Osteocyte (in vitro differentiated cells): Measurements from ENCODE around the gene DCTN5. TPM values are rescaled to one million over a fixed set of nuclear protein-coding genes. Genes with fewer than 3 reads are reported as not detected.

Experiments
- DNase-seq: peaks from one replicate; pipeline ENCODE4 v3.0.0; 2021; ENCODE audit warnings: mixed read lengths; ENCODE audit not compliant: unreplicated experiment; ENCODE audit errors: extremely low spot score
- H3K27ac Mint-ChIP-seq: one replicate; pipeline ENCODE4 v1.8.0; 2021; ENCODE audit warnings: mild to moderate bottlenecking, mixed read lengths; ENCODE audit not compliant: unreplicated experiment
- H3K27me3 Mint-ChIP-seq: one replicate; pipeline ENCODE4 v1.8.0; 2021; ENCODE audit warnings: mixed read lengths; ENCODE audit not compliant: unreplicated experiment
- H3K36me3 Mint-ChIP-seq: one replicate; pipeline ENCODE4 v1.8.0; 2021; ENCODE audit warnings: mixed read lengths; ENCODE audit not compliant: unreplicated experiment
- H3K4me1 Mint-ChIP-seq: one replicate; pipeline ENCODE4 v1.8.0; 2021; ENCODE audit warnings: mixed read lengths; ENCODE audit not compliant: unreplicated experiment
- H3K4me3 Mint-ChIP-seq: one replicate; pipeline ENCODE4 v1.8.0; 2021; ENCODE audit warnings: mild to moderate bottlenecking, moderate library complexity, mixed read lengths; ENCODE audit not compliant: unreplicated experiment
- H3K9me3 Mint-ChIP-seq: one replicate; pipeline ENCODE4 v1.8.0; 2021; ENCODE audit warnings: mixed read lengths; ENCODE audit not compliant: unreplicated experiment
- total RNA-seq: library from RNA; stranded (reverse); gene quantifications from 2 replicates; pipeline ENCODE4 v1.2.1, GENCODE V29; 2021
- TF ChIP-seq, protein P1 (sequence below): fragments of 200-600 bp; sonication (generic); IDR thresholded peaks from 2 replicates; pipeline ENCODE4 v1.5.0; 2021; ENCODE audit warnings: antibody characterized with exemption, mild to moderate bottlenecking, moderate library complexity

Gene DCTN5
- total RNA-seq, 1 donor from 2014 or later = 65.3 TPM

DNA sequence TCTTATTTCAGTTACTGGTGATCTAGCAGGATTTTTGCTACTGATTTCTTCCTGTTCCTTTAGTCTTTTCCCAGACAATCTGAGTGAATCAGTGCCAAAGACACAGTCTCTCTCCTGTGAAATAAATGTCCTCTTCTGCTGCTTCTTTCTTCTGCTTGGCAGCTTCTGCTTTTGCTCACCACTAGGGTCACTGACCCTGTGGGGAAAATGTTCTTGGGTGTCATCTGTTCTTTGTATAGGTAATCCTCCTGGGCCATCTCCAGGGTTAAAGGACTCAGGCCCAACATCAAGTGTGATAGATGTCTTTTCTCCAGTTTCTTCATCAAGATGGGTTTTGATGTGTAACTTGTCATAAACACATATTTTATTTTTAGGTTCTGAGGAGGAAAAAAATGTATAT lies 5.3 kb upstream of the DCTN5 start:
- no peaks in the 10 kb centered on the region for H3K9me3 Mint-ChIP-seq
- H3K36me3 Mint-ChIP-seq = peaks cover 23% of the 10 kb centered on the region
- TF ChIP-seq, protein P1, sequence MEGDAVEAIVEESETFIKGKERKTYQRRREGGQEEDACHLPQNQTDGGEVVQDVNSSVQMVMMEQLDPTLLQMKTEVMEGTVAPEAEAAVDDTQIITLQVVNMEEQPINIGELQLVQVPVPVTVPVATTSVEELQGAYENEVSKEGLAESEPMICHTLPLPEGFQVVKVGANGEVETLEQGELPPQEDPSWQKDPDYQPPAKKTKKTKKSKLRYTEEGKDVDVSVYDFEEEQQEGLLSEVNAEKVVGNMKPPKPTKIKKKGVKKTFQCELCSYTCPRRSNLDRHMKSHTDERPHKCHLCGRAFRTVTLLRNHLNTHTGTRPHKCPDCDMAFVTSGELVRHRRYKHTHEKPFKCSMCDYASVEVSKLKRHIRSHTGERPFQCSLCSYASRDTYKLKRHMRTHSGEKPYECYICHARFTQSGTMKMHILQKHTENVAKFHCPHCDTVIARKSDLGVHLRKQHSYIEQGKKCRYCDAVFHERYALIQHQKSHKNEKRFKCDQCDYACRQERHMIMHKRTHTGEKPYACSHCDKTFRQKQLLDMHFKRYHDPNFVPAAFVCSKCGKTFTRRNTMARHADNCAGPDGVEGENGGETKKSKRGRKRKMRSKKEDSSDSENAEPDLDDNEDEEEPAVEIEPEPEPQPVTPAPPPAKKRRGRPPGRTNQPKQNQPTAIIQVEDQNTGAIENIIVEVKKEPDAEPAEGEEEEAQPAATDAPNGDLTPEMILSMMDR = no peak
- H3K4me3 Mint-ChIP-seq = no peak overlapping the region
- H3K27ac Mint-ChIP-seq = no peak overlapping the region
- H3K27me3 Mint-ChIP-seq = no peaks in the 10 kb centered on the region
- no peak for DNase-seq
- H3K4me1 Mint-ChIP-seq = peaks cover 12% of the 10 kb centered on the region

DNA sequence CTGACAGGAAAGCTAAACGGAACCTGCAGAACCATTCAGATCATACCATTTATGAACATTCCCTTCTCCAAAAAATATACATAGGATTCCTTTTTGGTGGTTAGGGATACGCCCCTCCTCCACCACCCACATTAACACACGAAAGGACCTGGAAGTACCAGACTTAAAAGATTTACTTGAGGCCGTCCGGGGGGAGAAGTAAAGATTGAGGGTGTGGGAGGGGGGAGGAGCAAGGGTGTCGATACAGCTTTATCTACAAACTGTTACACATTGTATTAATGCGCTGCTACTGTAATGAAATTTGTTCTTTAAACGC lies 693 bp upstream of the DCTN5 start:
- Mint-ChIP-seq H3K9me3 (no peaks in the 10 kb centered on the region), H3K36me3 (peaks cover 14% of the 10 kb centered on the region), H3K4me1 (peaks cover 26% of the 10 kb centered on the region), H3K27me3 (no peaks in the 10 kb centered on the region), H3K27ac (peak overlapping the region; percentile 97), H3K4me3 (peak overlapping the region; percentile 99)
- TF ChIP-seq, protein P1 = no peak
- no peak for DNase-seq

DNA sequence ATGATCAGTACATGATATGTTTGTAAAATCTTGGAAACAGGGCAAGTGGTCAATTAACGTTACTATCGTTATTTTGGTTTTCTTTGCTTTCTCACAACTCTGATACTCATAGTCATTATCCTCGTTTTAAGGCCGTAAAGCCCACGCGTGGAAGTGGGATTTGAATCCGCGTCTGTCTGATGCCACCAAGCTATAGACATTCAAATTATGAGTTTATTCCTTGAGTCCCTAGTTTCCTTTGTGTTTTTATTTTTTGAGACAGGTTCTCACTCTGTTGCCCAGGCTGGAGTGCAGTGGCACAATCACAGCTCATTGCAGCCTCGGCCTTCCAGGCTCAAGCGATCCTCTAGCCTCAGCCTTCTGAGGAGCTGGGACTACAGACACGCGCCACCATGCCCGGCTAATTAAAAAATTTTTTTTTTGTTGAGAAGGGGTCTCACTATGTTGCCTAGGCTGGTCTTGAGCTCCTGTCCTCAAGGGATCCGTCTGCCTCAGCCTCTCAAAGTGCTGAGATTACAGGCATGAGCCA lies 1.0 kb downstream of the DCTN5 start:
- TF ChIP-seq, protein P1 = no peak
- no peak for DNase-seq
- H3K9me3 Mint-ChIP-seq = peaks cover 3% of the 10 kb centered on the region
- H3K27ac Mint-ChIP-seq = peak overlapping the region; percentile 97
- H3K27me3 Mint-ChIP-seq = no peaks in the 10 kb centered on the region
- H3K4me1 Mint-ChIP-seq = peaks cover 26% of the 10 kb centered on the region
- peak overlapping the region; percentile 99 for H3K4me3 Mint-ChIP-seq
- H3K36me3 Mint-ChIP-seq = peaks cover 19% of the 10 kb centered on the region

DNA sequence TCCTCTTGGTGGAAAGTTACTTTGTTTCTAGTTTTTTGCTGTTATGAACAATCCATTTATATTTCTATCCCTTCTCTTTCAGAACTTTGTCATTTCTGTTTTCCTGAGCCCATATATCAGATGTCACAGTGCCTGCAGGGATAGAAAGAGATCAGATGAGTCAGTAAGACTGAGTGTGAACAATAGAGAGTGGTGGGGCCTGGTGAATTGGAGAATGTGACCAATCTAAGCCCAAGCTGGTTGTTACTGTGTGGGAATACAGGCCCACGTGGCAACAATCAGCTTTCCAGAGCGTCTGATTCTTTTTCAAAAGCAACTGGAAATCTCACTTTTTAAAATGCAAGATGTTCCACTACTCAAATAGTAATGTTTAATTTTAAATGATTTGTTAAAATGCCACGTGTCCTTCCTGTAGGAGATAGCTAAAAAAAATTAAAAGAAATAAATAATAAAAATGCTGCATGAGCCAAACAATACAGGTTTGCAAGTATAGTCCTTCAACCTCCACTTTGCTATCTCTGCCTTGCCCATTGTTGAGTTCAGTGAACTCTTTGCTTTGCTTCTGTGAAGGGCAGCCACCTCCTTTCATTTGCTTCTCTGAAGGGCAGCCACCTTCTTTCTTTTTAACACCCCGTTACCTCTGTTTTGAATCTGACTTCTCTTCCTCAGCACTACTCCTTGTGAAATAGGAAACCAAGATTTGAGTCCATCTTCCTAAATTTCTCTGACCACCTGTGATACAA lies 9.6 kb downstream of the DCTN5 start:
- peaks cover 3% of the 10 kb centered on the region for H3K4me1 Mint-ChIP-seq
- peaks cover 3% of the 10 kb centered on the region for H3K9me3 Mint-ChIP-seq
- no peak for DNase-seq
- no peak overlapping the region for H3K4me3 Mint-ChIP-seq
- no peaks in the 10 kb centered on the region for H3K27me3 Mint-ChIP-seq
- H3K36me3 Mint-ChIP-seq = peaks cover 50% of the 10 kb centered on the region
- TF ChIP-seq, protein P1 = no peak
- H3K27ac Mint-ChIP-seq = no peak overlapping the region

DNA sequence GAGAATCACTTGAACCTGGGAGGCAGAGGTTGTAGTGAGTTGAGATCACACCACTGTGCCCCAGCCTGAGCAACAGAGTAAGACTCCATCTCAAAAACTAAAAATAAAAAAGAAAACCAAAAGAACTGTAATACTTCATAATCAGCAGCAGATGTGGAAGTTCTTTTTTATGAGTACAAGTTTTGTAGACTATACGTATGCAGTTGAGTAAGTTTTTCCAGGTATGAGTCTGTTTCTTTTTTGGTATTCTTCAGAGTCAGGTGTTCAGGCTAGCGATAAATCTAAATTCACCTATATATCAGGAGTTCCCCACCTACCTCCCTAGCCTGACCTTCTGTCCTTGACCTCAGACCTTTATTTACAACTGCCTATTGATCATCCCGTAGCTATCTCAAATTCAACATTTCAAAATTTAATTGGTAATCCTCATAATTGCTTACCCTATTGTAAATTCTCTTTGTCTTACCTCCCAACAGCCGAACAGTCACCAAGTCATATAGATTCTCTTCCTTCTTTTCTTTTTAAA lies 10.7 kb downstream of the DCTN5 start:
- no peak overlapping the region for H3K4me3 Mint-ChIP-seq
- H3K27me3 Mint-ChIP-seq = no peaks in the 10 kb centered on the region
- DNase-seq = no peak
- peaks cover 40% of the 10 kb centered on the region for H3K36me3 Mint-ChIP-seq
- TF ChIP-seq, protein P1 = no peak
- H3K4me1 Mint-ChIP-seq = peaks cover 3% of the 10 kb centered on the region
- H3K9me3 Mint-ChIP-seq = peaks cover under 1% of the 10 kb centered on the region
- no peak overlapping the region for H3K27ac Mint-ChIP-seq
